Middle frontal gyrus (tissue), 1 donor: ENCODE results near the gene ATP11A.
"Not testable (repeated sequence)": the region's sequence is repeated elsewhere in the genome, so short reads cannot be mapped to it uniquely, and the experiment has no call there.

Experiments
- DNase-seq: peaks from one replicate; pipeline ENCODE4 v3.0.0-alpha.2; 2015; ENCODE audit warnings: low spot score; ENCODE audit errors: extremely low spot score

ATP11A gene

GRCh38 chr13:112876305-112877000 is 186.6 kb downstream of the ATP11A start:
- no peak for DNase-seq

- no peak for DNase-seq
Observed at GRCh38 chr13:112877066-112877465, 187.2 kb downstream of the ATP11A start.

- DNase-seq: no peak
Observed at GRCh38 chr13:112877539-112877938, 187.7 kb downstream of the ATP11A start.

- DNase-seq: no peak
Observed at GRCh38 chr13:112877976-112878955, 188.4 kb downstream of the ATP11A start.

GRCh38 chr13:112879283-112879833 is 189.5 kb downstream of the ATP11A start:
- no peak for DNase-seq

- no peak for DNase-seq
Observed at GRCh38 chr13:112880221-112880641, 190.4 kb downstream of the ATP11A start.

GRCh38 chr13:112880976-112881540 is 191.2 kb downstream of the ATP11A start:
- DNase-seq: no peak

- DNase-seq: no peak
Observed at GRCh38 chr13:112881656-112882554, 192.1 kb downstream of the ATP11A start.

- no peak for DNase-seq
Observed at GRCh38 chr13:112882555-112883024, 192.8 kb downstream of the ATP11A start.

- no peak for DNase-seq
Observed at GRCh38 chr13:112883241-112883945, 193.6 kb downstream of the ATP11A start.

GRCh38 chr13:112884700-112885099 is 194.9 kb downstream of the ATP11A start:
- DNase-seq: not testable (repeated sequence)

GRCh38 chr13:112885242-112885781 is 195.5 kb downstream of the ATP11A start:
- no peak for DNase-seq

GRCh38 chr13:112885782-112886268 is 196.0 kb downstream of the ATP11A start:
- no peak for DNase-seq

- DNase-seq: no peak
Observed at GRCh38 chr13:112887151-112887550, 197.3 kb downstream of the ATP11A start.

- DNase-seq: no peak
Observed at GRCh38 chr13:112887557-112887991, 197.7 kb downstream of the ATP11A start.

- no peak for DNase-seq
Observed at GRCh38 chr13:112888238-112889111, 198.6 kb downstream of the ATP11A start.

GRCh38 chr13:112889351-112890290 is 199.8 kb downstream of the ATP11A start:
- no peak for DNase-seq
